Measurements from ENCODE around the gene LIFR. TPM values are rescaled to one million over a fixed set of nuclear protein-coding genes. Genes with fewer than 3 reads are reported as not detected.

Gene LIFR
- total and polyA plus RNA-seq, 4 donors: 39.8 to 179 (median 94.9) TPM

DNA sequence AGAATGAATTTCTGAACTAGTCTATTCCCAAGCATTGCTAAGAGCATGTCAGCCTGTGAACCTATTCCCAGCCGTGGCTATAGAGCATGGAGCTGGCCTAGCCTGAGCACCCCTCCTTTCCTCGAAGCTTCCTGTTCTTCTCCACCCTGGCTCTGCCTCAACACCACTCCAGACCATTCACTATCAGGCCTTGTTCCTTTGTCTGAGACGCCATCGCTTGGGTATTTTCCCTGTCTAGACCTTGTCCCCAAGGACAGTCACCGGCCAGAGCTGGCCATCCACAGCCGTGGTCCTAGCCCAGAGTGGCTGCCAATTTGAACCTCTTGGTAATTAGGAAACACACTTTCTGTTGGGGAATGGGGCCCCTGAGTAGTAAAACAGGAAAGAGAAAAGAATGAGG lies 105.8 kb downstream of the LIFR start:
- no peak overlapping the region for H3K27ac ChIP-seq (ENCODE audit: low read depth, low read length)
- DNase-seq (ENCODE audit: low read depth in 4 of 6, low spot score in 6 of 6): no peak
- 97% methylated on average over 6 of the region's 6 CpGs for WGBS (ENCODE audit: insufficient coverage)
- H3K27me3 ChIP-seq (ENCODE audit: control insufficient read depth, insufficient read depth, low read length): no peaks in the 10 kb centered on the region
- H3K4me1 ChIP-seq (ENCODE audit: control insufficient read depth, insufficient read depth, low read length): peaks cover 16% of the 10 kb centered on the region
- no peaks in the 10 kb centered on the region for H3K9me3 ChIP-seq (ENCODE audit: control insufficient read depth, insufficient read depth, low read length)
- no peak overlapping the region for H3K4me3 ChIP-seq (ENCODE audit: low read depth, low read length)
- H3K36me3 ChIP-seq (ENCODE audit: control insufficient read depth, insufficient read depth, low read length): no peaks in the 10 kb centered on the region

- peaks cover 2% of the 10 kb centered on the region for H3K27me3 ChIP-seq (ENCODE audit: control insufficient read depth, insufficient read depth, low read length)
- WGBS (ENCODE audit: insufficient coverage): 90% methylated on average over 6 of the region's 9 CpGs
- H3K36me3 ChIP-seq (ENCODE audit: control insufficient read depth, insufficient read depth, low read length): no peaks in the 10 kb centered on the region
These were observed 107.7 kb downstream of the LIFR start for GRCh38 chr5:38448568-38449350.

DNA sequence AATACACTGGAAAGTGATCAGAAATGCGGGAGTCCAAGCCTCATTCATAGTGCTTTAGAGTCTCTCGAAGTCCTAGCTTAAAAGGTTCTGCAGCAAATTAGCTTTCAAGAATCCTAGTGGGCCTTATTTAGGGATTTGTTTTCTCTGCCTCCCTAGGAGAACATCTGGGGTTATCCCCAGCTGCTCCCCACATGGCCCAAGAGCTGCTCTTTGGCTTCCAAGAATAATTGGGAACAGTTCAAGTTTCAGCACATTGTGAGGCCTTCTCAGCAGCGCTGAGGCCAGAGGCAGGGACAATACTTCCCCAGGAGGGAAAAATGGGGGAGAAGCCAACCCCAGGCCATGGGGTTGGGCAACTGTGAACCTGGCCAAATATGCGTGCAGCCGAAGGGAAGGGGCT lies 108.7 kb downstream of the LIFR start:
- 59% methylated on average over 4 of the region's 5 CpGs for WGBS (ENCODE audit: insufficient coverage)

More at GRCh38 chr5:38448568-38449350, 107.7 kb downstream of the LIFR start:
- H3K4me3 ChIP-seq (ENCODE audit: low read depth, low read length): no peak overlapping the region
- H3K27ac ChIP-seq (ENCODE audit: low read depth, low read length): no peak overlapping the region
- no peak for DNase-seq (ENCODE audit: low read depth in 4 of 6, low spot score in 6 of 6)
- H3K4me1 ChIP-seq (ENCODE audit: control insufficient read depth, insufficient read depth, low read length): peaks cover 17% of the 10 kb centered on the region
- H3K9me3 ChIP-seq (ENCODE audit: control insufficient read depth, insufficient read depth, low read length): no peaks in the 10 kb centered on the region

GRCh38 chr5:38447056-38447455 lies 109.4 kb downstream of the LIFR start:
- H3K27me3 ChIP-seq (ENCODE audit: control insufficient read depth, insufficient read depth, low read length): peaks cover 2% of the 10 kb centered on the region
- DNase-seq (ENCODE audit: low read depth in 4 of 6, low spot score in 6 of 6): no peak
- no peak overlapping the region for H3K4me3 ChIP-seq (ENCODE audit: low read depth, low read length)
- H3K36me3 ChIP-seq (ENCODE audit: control insufficient read depth, insufficient read depth, low read length): no peaks in the 10 kb centered on the region
- peaks cover 17% of the 10 kb centered on the region for H3K4me1 ChIP-seq (ENCODE audit: control insufficient read depth, insufficient read depth, low read length)
- peak overlapping the region; percentile 29 for H3K27ac ChIP-seq (ENCODE audit: low read depth, low read length)
- WGBS (ENCODE audit: insufficient coverage): no CpG with 5 or more reads among the region's 2 CpGs
- H3K9me3 ChIP-seq (ENCODE audit: control insufficient read depth, insufficient read depth, low read length): no peaks in the 10 kb centered on the region

More for the DNA sequence above, 108.7 kb downstream of the LIFR start:
- Histone ChIP-seq H3K27ac (ENCODE audit: low read depth, low read length) (peak overlapping the region; percentile 40), H3K4me3 (ENCODE audit: low read depth, low read length) (no peak overlapping the region), H3K36me3 (ENCODE audit: control insufficient read depth, insufficient read depth, low read length) (no peaks in the 10 kb centered on the region), H3K27me3 (ENCODE audit: control insufficient read depth, insufficient read depth, low read length) (peaks cover 2% of the 10 kb centered on the region), H3K9me3 (ENCODE audit: control insufficient read depth, insufficient read depth, low read length) (no peaks in the 10 kb centered on the region), H3K4me1 (ENCODE audit: control insufficient read depth, insufficient read depth, low read length) (peaks cover 17% of the 10 kb centered on the region)
- DNase-seq (ENCODE audit: low read depth in 4 of 6, low spot score in 6 of 6): peak in 1 of 6 donors; percentile 72

DNA sequence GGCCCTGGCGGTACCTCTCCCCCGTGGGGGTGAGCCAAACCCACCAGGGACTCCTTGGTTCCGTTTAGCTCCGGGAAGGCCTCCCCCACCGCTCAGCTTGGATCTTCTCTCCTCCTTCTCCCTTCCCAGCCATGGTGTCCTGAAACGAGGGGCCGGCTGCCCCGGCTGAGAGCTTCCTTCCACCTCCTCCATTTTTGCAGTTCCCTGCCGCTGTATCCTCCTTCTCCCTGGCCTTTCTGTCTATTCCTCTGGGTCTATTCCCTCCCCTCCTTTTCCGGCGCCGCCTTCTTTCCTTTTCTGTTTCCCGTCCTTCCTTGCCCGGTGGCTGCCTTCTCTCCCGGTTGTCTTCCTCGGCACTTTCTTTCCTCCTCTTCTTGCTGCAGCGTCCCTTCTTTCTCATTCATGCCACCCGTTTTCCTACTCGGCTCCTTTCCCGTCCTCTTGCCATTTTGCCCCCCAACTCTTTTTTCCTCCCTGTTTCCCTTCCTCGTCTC lies 110.4 kb downstream of the LIFR start:
- WGBS (ENCODE audit: insufficient coverage): 85% methylated on average over 20 of the region's 21 CpGs
- H3K4me3 ChIP-seq (ENCODE audit: low read depth, low read length): peak overlapping the region; percentile 38
- H3K9me3 ChIP-seq (ENCODE audit: control insufficient read depth, insufficient read depth, low read length): no peaks in the 10 kb centered on the region
- H3K36me3 ChIP-seq (ENCODE audit: control insufficient read depth, insufficient read depth, low read length): no peaks in the 10 kb centered on the region
- peaks cover 2% of the 10 kb centered on the region for H3K27me3 ChIP-seq (ENCODE audit: control insufficient read depth, insufficient read depth, low read length)
- peaks cover 17% of the 10 kb centered on the region for H3K4me1 ChIP-seq (ENCODE audit: control insufficient read depth, insufficient read depth, low read length)
- DNase-seq (ENCODE audit: low read depth in 4 of 6, low spot score in 6 of 6): no peak
- H3K27ac ChIP-seq (ENCODE audit: low read depth, low read length): peak overlapping the region; percentile 80

GRCh38 chr5:38445374-38446028 lies 110.9 kb downstream of the LIFR start:
- peak overlapping the region; percentile 80 for H3K27ac ChIP-seq (ENCODE audit: low read depth, low read length)
- peaks cover 17% of the 10 kb centered on the region for H3K4me1 ChIP-seq (ENCODE audit: control insufficient read depth, insufficient read depth, low read length)
- 63% methylated on average over 22 of the region's 24 CpGs for WGBS (ENCODE audit: insufficient coverage)
- peaks cover 2% of the 10 kb centered on the region for H3K27me3 ChIP-seq (ENCODE audit: control insufficient read depth, insufficient read depth, low read length)
- peak in 2 of 6 donors; percentile 36 to 57 for DNase-seq (ENCODE audit: low read depth in 4 of 6, low spot score in 6 of 6)
- H3K36me3 ChIP-seq (ENCODE audit: control insufficient read depth, insufficient read depth, low read length): no peaks in the 10 kb centered on the region
- H3K9me3 ChIP-seq (ENCODE audit: control insufficient read depth, insufficient read depth, low read length): no peaks in the 10 kb centered on the region
- peak overlapping the region; percentile 38 for H3K4me3 ChIP-seq (ENCODE audit: low read depth, low read length)

- no peaks in the 10 kb centered on the region for H3K9me3 ChIP-seq (ENCODE audit: control insufficient read depth, insufficient read depth, low read length)
- H3K36me3 ChIP-seq (ENCODE audit: control insufficient read depth, insufficient read depth, low read length): no peaks in the 10 kb centered on the region
- no peak overlapping the region for H3K4me3 ChIP-seq (ENCODE audit: low read depth, low read length)
- H3K27me3 ChIP-seq (ENCODE audit: control insufficient read depth, insufficient read depth, low read length): peaks cover 2% of the 10 kb centered on the region
- no peak overlapping the region for H3K27ac ChIP-seq (ENCODE audit: low read depth, low read length)
- DNase-seq (ENCODE audit: low read depth in 4 of 6, low spot score in 6 of 6): no peak
- 80% methylated on average over 3 of the region's 7 CpGs for WGBS (ENCODE audit: insufficient coverage)
- peaks cover 14% of the 10 kb centered on the region for H3K4me1 ChIP-seq (ENCODE audit: control insufficient read depth, insufficient read depth, low read length)
These were observed 113.1 kb downstream of the LIFR start for GRCh38 chr5:38443390-38443789.

DNA sequence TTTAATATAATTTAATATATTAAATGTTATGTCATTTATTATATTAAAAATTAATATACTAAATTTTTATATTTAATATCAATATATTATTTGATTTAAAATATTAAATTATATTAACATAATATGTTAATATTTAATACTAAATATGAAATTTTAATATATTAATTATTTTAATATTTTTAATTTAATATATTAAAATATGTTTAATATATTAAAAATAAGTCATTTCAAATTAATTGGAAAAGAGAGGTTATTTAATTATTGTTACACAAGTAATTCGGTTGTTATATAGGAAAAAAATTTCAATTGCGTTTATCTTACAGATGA lies 114.2 kb downstream of the LIFR start:
- Histone ChIP-seq H3K4me1 (ENCODE audit: control insufficient read depth, insufficient read depth, low read length) (peaks cover 10% of the 10 kb centered on the region), H3K27me3 (ENCODE audit: control insufficient read depth, insufficient read depth, low read length) (peaks cover 2% of the 10 kb centered on the region)
- no CpG with 5 or more reads among the region's 2 CpGs for WGBS (ENCODE audit: insufficient coverage)

GRCh38 chr5:38441453-38442246 lies 114.8 kb downstream of the LIFR start:
- Histone ChIP-seq H3K27me3 (ENCODE audit: control insufficient read depth, insufficient read depth, low read length) (peaks cover 2% of the 10 kb centered on the region), H3K27ac (ENCODE audit: low read depth, low read length) (no peak overlapping the region), H3K4me1 (ENCODE audit: control insufficient read depth, insufficient read depth, low read length) (peaks cover 10% of the 10 kb centered on the region), H3K36me3 (ENCODE audit: control insufficient read depth, insufficient read depth, low read length) (no peaks in the 10 kb centered on the region), H3K9me3 (ENCODE audit: control insufficient read depth, insufficient read depth, low read length) (no peaks in the 10 kb centered on the region), H3K4me3 (ENCODE audit: low read depth, low read length) (no peak overlapping the region)
- WGBS (ENCODE audit: insufficient coverage): 0% methylated on average over 4 of the region's 9 CpGs
- DNase-seq (ENCODE audit: low read depth in 4 of 6, low spot score in 6 of 6): peak; percentile 84 to 98 (median 91)

More for the DNA sequence above, 114.2 kb downstream of the LIFR start:
- no peaks in the 10 kb centered on the region for H3K9me3 ChIP-seq (ENCODE audit: control insufficient read depth, insufficient read depth, low read length)
- H3K4me3 ChIP-seq (ENCODE audit: low read depth, low read length): no peak overlapping the region
- no peaks in the 10 kb centered on the region for H3K36me3 ChIP-seq (ENCODE audit: control insufficient read depth, insufficient read depth, low read length)
- DNase-seq (ENCODE audit: low read depth in 4 of 6, low spot score in 6 of 6): no peak
- no peak overlapping the region for H3K27ac ChIP-seq (ENCODE audit: low read depth, low read length)
